Activated T-cell treated with anti-CD3 and anti-CD28 coated beads, Interleukin-2, amount 50 U/mL, for 1 hour (primary cell): ENCODE data around the gene RPL31.
"Not testable (repeated sequence)": the region's sequence is repeated elsewhere in the genome, so short reads cannot be mapped to it uniquely, and the experiment has no call there.

ENCODE experiments used
- DNase-seq: peaks from one replicate; pipeline ENCODE4 v3.0.0-alpha.2; 2020

Gene RPL31

DNA sequence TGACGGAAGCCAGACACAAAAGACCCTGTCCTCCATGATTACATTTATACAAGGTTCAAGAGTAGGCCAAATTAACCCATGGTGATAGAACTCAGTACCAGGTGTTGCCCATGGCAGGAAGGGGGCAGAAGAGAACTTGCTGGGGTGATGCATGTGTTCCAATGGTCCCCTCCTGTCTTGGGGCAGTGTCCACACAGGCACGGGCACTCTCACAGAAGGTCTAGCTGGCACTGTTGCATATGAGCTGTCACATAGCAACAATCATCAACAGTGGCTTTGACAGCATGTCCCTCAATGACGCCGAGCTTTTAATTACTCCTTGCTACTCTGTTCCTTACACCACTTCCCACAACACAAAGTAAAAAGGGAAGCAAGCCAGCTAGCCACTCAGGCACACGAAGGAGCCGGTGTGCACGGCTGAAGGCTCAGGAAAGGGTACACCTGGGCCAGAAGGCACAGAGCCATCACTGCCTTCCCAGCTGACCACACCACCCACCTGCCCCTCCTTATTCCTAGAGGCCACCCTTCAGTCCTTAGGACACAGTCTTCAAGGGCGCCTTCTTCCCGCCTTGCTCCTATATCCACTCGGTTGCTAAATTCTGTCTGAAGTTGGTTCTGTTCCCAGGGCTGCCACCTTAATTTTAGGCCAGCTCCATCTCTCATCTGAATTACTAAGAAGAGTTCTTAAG lies 28.9 kb downstream of the RPL31 start:
- DNase-seq, result no peak

DNA sequence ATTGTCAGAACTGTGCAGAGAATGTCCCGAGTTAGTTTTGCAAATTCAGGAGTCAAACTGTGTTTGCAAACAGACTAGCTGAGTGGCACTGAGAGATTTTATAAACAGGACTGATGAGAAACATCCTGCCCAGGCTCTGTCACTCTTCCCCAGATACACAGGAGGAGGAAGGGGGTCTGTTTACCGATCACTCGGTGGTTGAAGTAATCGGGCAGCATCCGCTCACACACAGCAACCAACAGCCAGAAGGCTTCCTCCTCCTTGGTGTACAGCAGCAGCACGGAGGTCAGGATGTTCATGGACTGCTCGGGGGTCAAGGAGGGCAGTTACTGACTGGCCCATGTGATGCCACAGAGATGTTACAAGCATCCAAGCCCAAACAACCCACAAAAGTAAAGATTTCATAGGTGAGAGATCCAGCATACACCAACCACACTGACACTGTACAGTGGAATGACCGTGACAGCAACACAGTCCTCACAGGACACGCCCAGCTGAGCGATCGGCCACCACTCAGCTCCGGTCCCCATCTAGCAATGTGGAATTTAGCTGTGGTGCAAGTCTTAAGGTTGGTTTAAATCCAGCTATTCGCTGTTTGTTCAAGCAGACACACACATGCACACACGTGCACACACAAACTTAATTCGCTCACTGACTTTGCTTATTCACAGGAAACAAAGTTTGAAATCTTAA lies 30.1 kb downstream of the RPL31 start:
- DNase-seq, result no peak

DNA sequence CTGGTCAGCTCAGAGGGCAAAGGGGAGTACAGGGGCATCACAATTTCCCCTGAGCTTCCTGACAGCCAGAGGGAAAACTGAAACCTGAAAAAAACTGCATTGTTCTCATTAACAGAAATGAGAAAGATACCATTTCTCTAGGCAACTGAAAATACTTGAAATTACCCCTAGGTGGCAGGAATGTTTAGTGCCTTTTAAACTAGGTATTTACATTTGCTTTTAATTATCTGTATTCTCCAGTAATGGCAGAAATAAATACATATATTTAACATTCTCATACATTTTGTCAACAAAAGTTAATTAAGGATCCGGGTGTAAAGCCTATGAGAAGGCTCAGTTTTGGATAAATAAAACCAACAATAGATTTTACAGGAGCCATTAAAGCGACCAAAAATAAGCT lies 34.5 kb downstream of the RPL31 start:
- no peak for DNase-seq

DNA sequence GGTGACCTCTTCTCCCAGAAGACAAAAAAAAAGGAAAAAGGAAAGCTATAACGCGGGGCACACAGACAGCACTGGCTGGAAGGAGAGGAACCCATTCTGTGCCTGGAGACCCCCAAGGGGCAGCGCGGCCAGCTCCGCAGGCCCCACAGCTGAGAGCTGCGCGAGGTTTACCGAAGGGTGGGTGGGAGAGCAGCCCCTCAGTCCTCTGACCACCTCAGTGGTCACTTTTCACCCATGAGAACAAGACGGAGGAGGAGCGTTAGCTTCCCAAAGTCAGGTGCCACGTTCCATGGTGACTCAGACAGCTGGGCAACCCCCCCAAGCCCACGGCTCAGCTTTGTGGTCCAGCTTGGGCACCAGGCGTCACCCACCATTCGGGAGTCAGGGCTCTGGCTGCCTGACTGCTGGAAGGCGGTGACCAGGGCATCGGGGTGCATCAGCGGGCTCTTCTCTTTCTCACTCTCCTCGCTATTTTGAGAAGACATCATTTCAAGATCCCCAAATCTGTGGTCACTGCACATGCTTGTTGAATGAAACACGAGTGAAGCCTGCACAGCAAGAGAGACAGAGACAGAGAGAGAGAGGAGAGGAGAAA lies 35.2 kb downstream of the RPL31 start:
- no peak for DNase-seq

DNA sequence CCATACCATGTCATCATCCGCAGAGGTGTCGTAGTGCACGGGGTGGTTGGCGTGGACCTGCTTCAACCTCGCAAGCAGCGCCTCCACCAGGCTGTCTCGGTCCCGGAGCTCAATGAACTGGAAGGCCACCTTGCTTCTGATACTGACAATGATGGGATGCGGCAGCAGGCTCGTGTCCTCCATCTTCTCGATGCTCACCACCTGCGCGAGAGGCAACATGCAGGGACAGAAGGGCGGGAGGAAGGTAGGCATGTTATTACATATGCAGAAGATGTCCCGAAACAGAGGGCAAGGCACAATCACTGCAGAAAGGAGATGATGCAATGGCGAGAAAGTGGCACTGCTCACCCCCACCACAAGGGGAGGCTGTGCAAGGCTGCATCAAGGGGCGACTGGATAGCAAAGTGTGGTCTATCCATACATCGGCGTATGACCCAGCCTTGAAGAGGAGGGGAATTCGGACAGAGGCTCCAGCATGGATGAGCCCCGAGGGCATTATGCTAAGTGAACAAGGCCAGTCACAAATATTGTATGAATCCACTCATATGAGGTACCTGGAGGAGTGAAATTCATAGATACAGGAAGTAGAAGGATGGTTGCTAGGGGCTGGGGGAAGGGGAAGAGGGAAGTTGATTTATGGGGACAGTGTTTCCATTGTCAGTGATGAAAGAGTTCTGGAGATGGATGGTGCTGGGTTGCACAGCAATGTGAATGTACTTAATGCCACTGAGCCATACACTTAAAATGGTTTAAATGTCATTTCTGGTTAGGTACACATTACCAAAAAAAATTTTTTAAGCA lies 36.6 kb downstream of the RPL31 start:
- DNase-seq, result no peak

DNA sequence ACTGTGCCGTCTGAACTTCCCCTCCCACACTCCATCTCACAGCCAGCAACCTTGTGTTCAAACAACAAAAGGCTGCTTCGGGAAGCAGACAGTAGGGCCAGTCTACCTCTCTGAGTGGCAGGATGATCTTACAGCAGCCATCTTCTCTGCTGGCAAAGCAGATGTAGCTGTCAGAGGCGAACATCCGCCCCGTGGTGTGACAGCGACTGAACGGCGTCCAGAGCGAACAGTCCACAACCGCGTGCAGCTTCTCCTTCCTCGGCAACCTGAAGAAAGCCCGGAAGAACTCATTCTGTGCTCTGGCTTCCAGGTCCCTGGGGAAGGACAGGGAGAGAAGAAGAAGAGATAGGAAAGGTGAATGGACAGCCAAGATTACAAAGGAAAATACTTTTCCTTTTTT lies 38.0 kb downstream of the RPL31 start:
- no peak for DNase-seq

DNA sequence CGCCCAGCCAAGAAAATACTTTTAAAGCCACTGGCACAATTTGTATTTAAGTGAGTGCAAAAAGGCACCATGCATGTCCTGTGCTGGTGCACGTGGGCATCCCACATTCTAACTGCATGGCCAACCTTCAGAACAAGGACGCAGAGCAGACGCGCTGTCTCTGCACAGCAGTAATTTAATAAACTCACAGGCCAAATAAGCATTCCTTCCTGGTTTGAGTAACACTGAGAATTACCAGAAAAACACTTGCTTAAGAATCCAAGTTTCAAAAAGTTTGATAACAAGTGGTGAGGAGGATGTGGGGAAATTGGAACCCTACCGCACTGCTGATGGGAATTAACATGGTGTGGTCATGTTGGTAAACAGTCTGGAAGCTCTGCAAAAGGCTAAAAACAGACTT lies 38.7 kb downstream of the RPL31 start:
- no peak for DNase-seq

DNA sequence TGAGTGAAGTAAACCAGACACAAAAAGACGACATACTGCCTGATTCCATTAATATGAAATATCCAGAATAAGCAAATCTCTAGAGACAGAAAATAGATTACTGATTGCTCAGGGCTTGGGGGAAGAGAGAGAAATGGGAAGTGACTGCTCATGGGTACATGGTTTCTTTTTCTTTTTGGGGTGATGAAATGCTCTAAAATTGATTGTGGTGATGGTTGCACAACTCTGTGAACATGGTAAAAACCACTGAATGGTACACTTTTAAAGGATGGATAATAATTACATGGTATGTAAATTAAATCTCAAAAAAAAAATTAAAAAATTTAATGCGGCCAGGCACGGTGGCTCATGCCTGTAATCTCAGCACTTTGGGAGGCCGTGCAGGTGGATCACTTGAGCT lies 39.3 kb downstream of the RPL31 start:
- DNase-seq, result no peak

DNA sequence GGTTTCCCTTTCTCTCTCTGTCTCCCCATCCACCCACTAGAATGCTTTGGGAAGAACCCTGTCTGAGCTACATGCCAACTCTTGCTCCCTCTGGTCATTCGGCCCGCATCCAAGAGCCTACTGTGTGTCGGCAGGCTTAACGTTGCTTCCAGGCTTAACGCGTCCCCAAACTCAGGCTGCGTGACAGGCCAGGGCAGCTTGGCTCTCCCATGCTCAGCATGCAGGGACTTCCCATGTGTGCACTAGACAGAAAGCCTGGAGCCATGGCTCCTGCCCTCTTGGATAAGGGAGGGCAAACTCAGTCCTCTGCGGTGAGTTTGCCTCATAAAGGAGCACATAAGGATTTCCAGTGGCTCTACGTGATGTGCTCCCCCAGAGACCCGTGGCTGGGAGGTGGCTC lies 43.2 kb downstream of the RPL31 start:
- no peak for DNase-seq

DNA sequence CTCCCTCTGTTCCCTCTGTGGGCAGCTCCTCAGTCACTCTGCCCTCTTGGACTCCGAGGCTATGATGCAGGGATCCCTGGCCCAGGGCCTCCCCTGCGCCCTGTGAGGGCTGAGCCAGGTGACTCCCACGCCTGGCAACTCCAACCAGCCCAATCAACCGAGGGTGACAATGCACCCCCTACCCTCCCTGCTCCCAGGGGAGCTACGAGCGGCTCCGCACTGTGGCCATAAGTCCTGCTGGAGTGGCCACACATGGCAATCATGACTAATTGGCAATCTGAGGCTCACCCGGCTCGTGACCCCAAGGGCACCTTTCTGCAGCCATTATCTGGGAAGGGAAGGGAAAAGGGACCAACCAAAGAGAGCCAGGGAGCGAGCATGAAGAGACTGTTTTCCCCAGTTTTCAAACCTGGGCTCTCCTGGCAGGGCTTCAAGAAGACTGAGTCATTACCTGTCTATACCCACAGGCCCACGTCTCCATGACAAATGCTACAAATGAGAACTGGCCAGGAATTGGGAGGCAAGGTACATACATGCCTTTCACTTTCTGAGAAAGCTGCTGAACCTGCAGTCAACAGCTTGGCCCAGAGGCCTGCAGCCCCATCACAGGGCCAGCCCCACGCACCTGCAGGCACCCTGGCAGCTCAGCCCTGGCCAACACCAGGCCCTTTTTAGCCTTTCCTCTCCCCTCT lies 45.1 kb downstream of the RPL31 start:
- no peak for DNase-seq

DNA sequence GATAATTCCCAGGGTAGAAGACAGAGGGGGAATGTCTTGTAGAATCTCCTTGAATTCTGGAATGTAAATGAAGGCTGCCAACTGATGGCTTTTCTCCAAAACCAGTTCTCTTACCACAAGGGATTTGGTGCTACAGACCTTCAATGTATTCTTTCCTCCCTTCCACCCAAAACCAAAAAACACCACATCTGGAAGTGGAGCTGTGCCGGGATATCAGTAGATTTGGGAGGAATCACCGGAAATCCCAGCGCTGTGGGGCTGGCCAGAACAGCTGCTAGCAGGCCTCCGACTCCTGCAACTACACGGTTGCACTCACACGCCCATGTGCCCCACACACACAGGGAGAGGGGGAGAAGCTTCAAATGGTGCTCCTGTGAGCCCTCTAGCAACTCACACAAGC lies 45.7 kb downstream of the RPL31 start:
- DNase-seq, result no peak

DNA sequence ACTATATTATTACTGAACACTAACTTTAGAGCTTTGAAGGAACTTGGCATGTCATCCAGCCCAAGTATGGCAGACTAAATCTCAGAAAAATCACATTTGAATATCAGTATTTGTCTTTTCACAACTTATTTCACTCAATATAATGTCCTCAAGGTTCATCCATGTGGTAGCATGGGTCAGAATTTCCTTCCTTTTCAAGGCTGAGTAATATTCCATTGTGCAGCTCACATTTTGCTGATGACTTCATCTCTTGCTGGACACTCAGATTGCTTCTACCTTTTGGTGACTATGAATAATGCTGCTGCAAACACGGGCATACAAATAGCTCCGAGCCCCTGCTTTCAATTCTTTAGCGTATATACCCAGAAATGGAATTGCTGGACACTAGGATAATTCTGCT lies 46.7 kb downstream of the RPL31 start:
- DNase-seq, result no peak

DNA sequence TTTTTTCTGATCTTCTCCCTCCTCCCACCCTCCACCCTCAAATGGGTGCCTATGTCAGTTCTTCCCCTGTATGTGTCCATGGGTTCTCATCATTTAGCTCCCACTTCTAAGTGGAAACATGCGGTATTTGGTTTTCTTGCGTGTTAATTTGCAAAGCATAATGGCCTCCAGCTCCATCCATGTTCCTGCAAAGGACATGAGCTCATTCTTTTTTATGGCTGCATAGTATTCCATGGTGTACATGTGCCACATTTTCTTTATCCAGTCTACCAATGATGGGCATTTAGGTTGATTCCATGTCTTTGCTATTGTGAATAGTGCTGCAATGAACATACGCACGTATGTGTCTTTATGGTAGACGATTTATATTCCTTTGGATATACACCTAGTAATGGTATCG lies 48.8 kb downstream of the RPL31 start:
- DNase-seq, result not testable (repeated sequence)

DNA sequence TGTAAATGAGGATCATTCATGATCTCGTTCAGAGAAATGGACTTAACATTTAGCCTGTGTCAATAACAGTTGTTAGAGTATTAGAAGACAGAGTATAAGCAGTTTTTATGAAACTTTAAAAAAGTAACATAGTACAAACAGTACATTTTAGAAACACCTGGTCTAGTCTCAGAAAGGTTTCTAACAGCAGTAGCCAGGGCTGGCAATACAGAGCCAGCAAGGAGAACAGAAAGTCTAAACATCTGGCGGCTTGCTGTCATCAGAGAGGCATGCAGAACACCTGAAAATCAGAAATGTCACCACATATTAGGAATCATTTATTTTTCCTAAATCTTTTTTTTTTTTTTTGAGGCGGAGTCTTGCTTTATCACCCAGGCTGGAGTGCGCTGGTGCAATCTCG lies 50.1 kb downstream of the RPL31 start:
- DNase-seq, result no peak

DNA sequence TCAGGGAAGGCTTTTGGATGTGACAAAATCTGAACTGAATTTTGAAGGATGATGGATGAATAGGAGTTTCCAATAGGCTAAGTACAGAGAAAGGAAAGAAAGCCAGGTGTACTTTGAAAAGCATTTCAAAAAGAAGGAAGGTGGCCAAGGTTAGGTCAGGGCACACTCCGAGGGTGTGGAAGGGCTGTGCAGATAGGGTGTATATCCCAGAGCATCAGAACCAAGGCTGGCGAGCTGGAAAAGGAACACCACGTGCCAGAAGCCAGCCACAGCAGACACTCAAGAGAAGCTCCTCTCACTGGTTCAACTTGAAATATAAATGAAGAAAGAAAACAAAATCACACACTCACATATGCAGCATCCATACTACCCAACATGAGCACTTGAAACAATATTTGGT lies 51.0 kb downstream of the RPL31 start:
- no peak for DNase-seq
